WTC11 (cell line): ENCODE measurements around the gene MYO6.

Source experiments
- SMAD3 ChIP-seq: sonication (generic); formaldehyde crosslinking; IDR thresholded peaks from 2 replicates; pipeline ENCODE4 v1.8.0; 2022; ENCODE audit warnings: missing genetic modification reagents, mild to moderate bottlenecking, borderline replicate concordance
- TCF7 ChIP-seq: sonication (generic); formaldehyde crosslinking; IDR thresholded peaks from 2 replicates; pipeline ENCODE4 v1.8.0; 2022; ENCODE audit warnings: mild to moderate bottlenecking, low read depth, missing genetic modification reagents, moderate library complexity
- ZNF121 ChIP-seq: sonication (generic); formaldehyde crosslinking; IDR thresholded peaks from 2 replicates; pipeline ENCODE4 v1.8.0; 2023; ENCODE audit warnings: missing genetic modification reagents
- TF ChIP-seq, protein P1 (sequence below): fragments of 200-600 bp; IDR thresholded peaks from 2 replicates; pipeline ENCODE4 v1.8.0; 2022; ENCODE audit warnings: antibody characterized with exemption
- TF ChIP-seq, protein P2 (sequence below): sonication (generic); formaldehyde crosslinking; IDR thresholded peaks from 2 replicates; pipeline ENCODE4 v1.8.1; 2022; ENCODE audit warnings: mild to moderate bottlenecking, missing genetic modification reagents, moderate library complexity, borderline replicate concordance
- TF ChIP-seq, protein P3 (sequence below): sonication (generic); formaldehyde crosslinking; IDR thresholded peaks from 2 replicates; pipeline ENCODE4 v1.8.1; 2023; ENCODE audit warnings: mild to moderate bottlenecking, missing genetic modification reagents, moderate library complexity
- TF ChIP-seq, protein P4 (sequence below): sonication (generic); formaldehyde crosslinking; IDR thresholded peaks from 2 replicates; pipeline ENCODE4 v1.8.0; 2022; ENCODE audit warnings: mild to moderate bottlenecking, missing genetic modification reagents

DNA sequence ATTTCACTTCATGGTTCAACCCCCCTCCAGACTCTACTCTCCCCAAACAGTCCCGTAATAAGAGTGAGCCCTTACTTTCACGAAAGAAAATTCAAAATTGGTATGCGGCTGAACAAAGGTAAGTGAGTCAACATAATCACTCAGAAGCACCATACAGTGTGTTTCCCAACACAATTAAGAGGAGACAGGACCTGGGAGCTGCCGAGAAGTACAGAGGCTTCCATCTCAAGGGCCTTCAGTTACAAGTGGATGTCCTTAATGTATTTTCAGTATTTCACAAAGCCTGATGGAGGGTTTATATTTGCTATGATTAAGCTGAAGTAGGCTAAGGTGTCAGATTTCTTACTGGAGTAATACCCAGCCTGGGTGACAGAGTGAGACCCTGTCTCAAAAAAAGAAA, 51.1 kb downstream of the MYO6 start:
- TF ChIP-seq TCF7 (no peak), ZNF121 (CRISPR knock-in tag) (no peak), SMAD3 (CRISPR knock-in tag) (no peak)
- TF ChIP-seq, protein P1, sequence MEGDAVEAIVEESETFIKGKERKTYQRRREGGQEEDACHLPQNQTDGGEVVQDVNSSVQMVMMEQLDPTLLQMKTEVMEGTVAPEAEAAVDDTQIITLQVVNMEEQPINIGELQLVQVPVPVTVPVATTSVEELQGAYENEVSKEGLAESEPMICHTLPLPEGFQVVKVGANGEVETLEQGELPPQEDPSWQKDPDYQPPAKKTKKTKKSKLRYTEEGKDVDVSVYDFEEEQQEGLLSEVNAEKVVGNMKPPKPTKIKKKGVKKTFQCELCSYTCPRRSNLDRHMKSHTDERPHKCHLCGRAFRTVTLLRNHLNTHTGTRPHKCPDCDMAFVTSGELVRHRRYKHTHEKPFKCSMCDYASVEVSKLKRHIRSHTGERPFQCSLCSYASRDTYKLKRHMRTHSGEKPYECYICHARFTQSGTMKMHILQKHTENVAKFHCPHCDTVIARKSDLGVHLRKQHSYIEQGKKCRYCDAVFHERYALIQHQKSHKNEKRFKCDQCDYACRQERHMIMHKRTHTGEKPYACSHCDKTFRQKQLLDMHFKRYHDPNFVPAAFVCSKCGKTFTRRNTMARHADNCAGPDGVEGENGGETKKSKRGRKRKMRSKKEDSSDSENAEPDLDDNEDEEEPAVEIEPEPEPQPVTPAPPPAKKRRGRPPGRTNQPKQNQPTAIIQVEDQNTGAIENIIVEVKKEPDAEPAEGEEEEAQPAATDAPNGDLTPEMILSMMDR, result no peak
- TF ChIP-seq, protein P2, sequence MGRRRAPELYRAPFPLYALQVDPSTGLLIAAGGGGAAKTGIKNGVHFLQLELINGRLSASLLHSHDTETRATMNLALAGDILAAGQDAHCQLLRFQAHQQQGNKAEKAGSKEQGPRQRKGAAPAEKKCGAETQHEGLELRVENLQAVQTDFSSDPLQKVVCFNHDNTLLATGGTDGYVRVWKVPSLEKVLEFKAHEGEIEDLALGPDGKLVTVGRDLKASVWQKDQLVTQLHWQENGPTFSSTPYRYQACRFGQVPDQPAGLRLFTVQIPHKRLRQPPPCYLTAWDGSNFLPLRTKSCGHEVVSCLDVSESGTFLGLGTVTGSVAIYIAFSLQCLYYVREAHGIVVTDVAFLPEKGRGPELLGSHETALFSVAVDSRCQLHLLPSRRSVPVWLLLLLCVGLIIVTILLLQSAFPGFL, result no peak
- TF ChIP-seq, protein P3, sequence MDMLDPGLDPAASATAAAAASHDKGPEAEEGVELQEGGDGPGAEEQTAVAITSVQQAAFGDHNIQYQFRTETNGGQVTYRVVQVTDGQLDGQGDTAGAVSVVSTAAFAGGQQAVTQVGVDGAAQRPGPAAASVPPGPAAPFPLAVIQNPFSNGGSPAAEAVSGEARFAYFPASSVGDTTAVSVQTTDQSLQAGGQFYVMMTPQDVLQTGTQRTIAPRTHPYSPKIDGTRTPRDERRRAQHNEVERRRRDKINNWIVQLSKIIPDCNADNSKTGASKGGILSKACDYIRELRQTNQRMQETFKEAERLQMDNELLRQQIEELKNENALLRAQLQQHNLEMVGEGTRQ (CRISPR knock-in tag), result no peak
- TF ChIP-seq, protein P4, sequence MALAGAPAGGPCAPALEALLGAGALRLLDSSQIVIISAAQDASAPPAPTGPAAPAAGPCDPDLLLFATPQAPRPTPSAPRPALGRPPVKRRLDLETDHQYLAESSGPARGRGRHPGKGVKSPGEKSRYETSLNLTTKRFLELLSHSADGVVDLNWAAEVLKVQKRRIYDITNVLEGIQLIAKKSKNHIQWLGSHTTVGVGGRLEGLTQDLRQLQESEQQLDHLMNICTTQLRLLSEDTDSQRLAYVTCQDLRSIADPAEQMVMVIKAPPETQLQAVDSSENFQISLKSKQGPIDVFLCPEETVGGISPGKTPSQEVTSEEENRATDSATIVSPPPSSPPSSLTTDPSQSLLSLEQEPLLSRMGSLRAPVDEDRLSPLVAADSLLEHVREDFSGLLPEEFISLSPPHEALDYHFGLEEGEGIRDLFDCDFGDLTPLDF (CRISPR knock-in tag), result no peak
